ENCODE data around the gene MTG1. TPM values are rescaled to one million over a fixed set of nuclear protein-coding genes. Genes with fewer than 3 reads are reported as not detected.
"Not testable (repeated sequence)": the region's sequence is repeated elsewhere in the genome, so short reads cannot be mapped to it uniquely, and the experiment has no call there.

MTG1 gene
- total RNA-seq, 1 experiment from 2014 or later = 26.9 TPM

- not testable (repeated sequence) for H3K27ac ChIP-seq (ENCODE audit: low read length); H3K27me3 ChIP-seq (ENCODE audit: low read length); H3K36me3 ChIP-seq (ENCODE audit: insufficient read depth, low read length); H3K79me2 ChIP-seq (ENCODE audit: low read length); H3K9me3 ChIP-seq (ENCODE audit: low read length); H3K9me2 ChIP-seq (replicated peaks; ENCODE audit: insufficient read depth, low read length); H3K4me2 ChIP-seq (ENCODE audit: low read depth, low read length, poor library complexity, severe bottlenecking); H4K20me1 ChIP-seq (ENCODE audit: insufficient read depth, low read depth, low read length); H3K4me1 ChIP-seq (ENCODE audit: low read length); H3K9ac ChIP-seq (ENCODE audit: low read length); H2AFZ ChIP-seq (ENCODE audit: low read length); DNase-seq; H3K4me3 ChIP-seq (ENCODE audit: low read length)
Observed at GRCh38 chr10:133431888-133432613, 38.1 kb downstream of the MTG1 start.

DNA sequence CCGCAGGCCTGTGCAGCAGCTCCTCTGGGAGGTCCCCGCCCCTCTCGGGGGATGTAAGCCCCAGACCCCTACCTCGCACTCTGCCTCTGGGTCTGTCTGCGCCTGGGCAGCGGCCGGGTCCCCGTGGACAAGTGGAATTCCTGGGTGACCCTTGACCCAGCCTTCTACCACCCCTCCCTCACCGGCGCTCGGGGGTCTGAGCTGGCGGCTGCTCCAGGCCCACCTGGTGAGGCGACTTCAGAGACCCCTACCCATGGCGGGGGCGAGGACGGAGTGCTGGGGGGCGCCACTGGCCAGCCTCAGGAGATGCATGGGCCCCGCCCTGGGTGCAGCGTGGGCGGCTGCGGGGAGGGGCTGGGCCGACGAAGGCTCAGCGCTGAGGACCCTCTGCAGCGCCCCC lies 38.8 kb downstream of the MTG1 start:
- H3K9ac ChIP-seq (ENCODE audit: low read length); H3K9me3 ChIP-seq (ENCODE audit: low read length); H3K36me3 ChIP-seq (ENCODE audit: insufficient read depth, low read length); H3K9me2 ChIP-seq (replicated peaks; ENCODE audit: insufficient read depth, low read length); H3K79me2 ChIP-seq (ENCODE audit: low read length); H3K27me3 ChIP-seq (ENCODE audit: low read length); DNase-seq; H3K4me1 ChIP-seq (ENCODE audit: low read length); H2AFZ ChIP-seq (ENCODE audit: low read length); H3K4me3 ChIP-seq (ENCODE audit: low read length); H3K27ac ChIP-seq (ENCODE audit: low read length); H4K20me1 ChIP-seq (ENCODE audit: insufficient read depth, low read depth, low read length); H3K4me2 ChIP-seq (ENCODE audit: low read depth, low read length, poor library complexity, severe bottlenecking): not testable (repeated sequence)

DNA sequence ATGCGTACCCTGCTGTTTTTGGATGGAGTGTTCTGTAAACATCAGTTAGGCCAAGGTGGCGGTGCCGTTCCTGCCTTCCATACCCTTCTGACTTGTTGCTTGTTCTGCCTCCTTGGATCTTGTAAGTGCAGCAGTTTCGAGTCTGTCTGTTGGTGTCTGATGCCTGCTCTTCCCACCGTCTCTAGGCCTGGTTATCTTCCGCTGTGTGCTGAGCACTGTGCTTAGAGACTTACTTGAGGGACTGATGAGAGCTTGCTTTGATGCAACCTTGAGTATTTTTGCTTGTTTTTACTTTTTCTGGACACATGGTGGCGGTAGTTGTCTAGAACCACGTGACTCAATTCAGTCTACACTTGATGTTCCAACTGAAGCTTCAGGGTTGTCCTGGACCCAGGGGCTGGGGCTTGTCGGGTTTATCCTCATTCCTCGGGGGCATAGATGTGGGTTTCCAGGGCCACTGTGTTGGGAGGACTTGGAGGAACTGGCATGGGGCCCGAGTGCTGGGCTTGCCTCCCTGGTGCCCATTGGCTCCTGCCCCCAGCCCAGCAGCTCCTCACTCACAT lies 44.8 kb downstream of the MTG1 start:
- no peak overlapping the region for H3K4me2 ChIP-seq (ENCODE audit: low read depth, low read length, poor library complexity, severe bottlenecking)
- H3K4me1 ChIP-seq (ENCODE audit: low read length) = no peaks in the 10 kb centered on the region
- no peak overlapping the region for H3K9ac ChIP-seq (ENCODE audit: low read length)
- H2AFZ ChIP-seq (ENCODE audit: low read length) = no peak overlapping the region
- no peak overlapping the region for H3K27ac ChIP-seq (ENCODE audit: low read length)
- no peaks in the 10 kb centered on the region for H3K79me2 ChIP-seq (ENCODE audit: low read length)
- H3K27me3 ChIP-seq (ENCODE audit: low read length) = no peaks in the 10 kb centered on the region
- no peaks in the 10 kb centered on the region for H3K9me2 ChIP-seq (replicated peaks; ENCODE audit: insufficient read depth, low read length)
- no peak overlapping the region for H3K4me3 ChIP-seq (ENCODE audit: low read length)
- H3K9me3 ChIP-seq (ENCODE audit: low read length) = peaks cover 5% of the 10 kb centered on the region; the same call in 1 of the 2 replicates
- H4K20me1 ChIP-seq (ENCODE audit: insufficient read depth, low read depth, low read length) = no peaks in the 10 kb centered on the region
- DNase-seq = peak; percentile 88
- no peaks in the 10 kb centered on the region for H3K36me3 ChIP-seq (ENCODE audit: insufficient read depth, low read length)

DNA sequence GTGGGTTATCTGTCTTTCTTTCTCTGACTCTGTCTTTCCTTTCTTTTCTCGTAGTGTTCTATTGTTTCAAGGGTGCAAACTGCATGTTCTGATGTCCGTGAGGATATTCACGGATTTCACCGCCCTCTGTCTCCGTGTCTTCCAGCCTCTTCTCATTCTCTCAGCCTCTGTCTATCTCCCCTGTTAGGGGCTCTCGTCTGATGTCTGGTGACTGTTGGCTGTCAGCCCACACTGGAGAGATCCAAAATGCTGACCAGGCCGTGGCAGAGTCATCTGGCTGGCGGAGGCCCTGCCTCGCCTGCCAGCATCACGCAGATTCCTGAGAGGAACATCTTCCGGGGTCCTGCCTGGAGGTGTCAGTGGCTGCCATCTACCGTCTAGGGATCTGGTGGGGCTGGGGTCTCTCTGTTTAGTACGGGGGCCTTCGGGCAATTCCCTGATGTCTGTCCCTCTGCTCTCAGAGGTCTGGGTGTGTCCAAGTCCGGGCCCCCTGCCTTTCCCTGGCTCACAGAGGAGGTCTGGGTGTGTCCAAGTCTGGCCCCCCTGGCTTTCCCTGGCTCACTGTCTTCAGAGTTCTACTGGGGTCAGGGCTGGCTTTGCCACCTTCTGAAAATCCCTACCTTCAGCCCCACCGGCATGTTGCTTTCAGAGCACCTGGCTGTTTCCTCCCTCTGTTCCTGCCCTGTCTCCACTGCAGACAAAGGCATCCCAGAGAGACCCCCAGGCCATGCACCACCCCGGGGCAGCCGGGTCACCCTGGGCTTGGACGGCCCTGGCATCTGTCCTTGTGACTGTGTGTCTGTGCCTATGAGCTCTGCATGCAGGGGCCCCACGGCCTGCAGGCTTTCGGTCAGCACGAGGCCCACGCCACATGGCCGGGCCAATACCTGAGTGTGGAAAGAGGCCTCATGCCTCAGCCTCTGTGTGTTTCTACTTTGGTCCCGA lies 45.8 kb downstream of the MTG1 start:
- H3K4me3 ChIP-seq (ENCODE audit: low read length) = no peak overlapping the region
- H3K4me1 ChIP-seq (ENCODE audit: low read length) = no peaks in the 10 kb centered on the region
- H2AFZ ChIP-seq (ENCODE audit: low read length) = no peak overlapping the region
- H3K4me2 ChIP-seq (ENCODE audit: low read depth, low read length, poor library complexity, severe bottlenecking) = no peak overlapping the region
- H3K9ac ChIP-seq (ENCODE audit: low read length) = no peak overlapping the region
- no peaks in the 10 kb centered on the region for H3K27me3 ChIP-seq (ENCODE audit: low read length)
- no peaks in the 10 kb centered on the region for H3K9me2 ChIP-seq (replicated peaks; ENCODE audit: insufficient read depth, low read length)
- peaks cover 11% of the 10 kb centered on the region; the same call in 1 of the 2 replicates for H3K9me3 ChIP-seq (ENCODE audit: low read length)
- H3K27ac ChIP-seq (ENCODE audit: low read length) = no peak overlapping the region
- no peaks in the 10 kb centered on the region for H4K20me1 ChIP-seq (ENCODE audit: insufficient read depth, low read depth, low read length)
- H3K36me3 ChIP-seq (ENCODE audit: insufficient read depth, low read length) = no peaks in the 10 kb centered on the region
- H3K79me2 ChIP-seq (ENCODE audit: low read length) = no peaks in the 10 kb centered on the region
- DNase-seq = no peak

DNA sequence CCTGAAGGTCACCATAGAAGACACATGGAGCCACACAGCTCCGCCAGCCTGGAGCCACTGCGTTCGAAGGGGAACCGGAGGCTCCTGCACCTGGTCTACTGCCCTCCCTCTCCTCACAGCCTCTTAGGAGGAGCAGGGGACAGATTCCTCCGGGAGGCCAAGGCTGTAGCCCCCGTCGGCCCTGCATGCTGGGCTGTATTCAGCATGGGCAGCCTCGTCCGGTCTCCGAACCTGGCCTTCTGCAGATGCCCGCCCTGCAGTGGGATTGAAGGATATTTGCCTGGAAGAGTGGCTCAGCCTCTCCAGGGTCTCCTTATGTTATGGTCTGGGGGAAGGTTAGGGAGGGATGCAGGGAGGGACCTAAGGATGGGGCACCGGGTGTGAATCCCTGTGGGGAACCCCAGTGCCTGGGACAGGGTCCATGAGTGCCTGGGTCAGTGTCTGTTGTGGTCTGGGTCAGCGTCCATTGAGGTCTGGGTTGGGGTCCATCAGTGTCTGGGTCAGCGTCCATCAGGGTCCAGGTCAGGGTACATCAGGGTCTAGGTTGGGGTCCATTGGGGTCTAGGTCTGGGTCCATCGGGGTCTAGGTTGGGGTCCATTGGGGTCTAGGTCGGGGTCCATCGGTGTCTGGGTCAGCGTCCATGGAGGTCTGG lies 46.8 kb downstream of the MTG1 start:
- Histone ChIP-seq H3K9me2 (replicated peaks; ENCODE audit: insufficient read depth, low read length) (no peaks in the 10 kb centered on the region), H2AFZ (ENCODE audit: low read length) (no peak overlapping the region), H3K27me3 (ENCODE audit: low read length) (no peaks in the 10 kb centered on the region), H3K9me3 (ENCODE audit: low read length) (peaks cover 20% of the 10 kb centered on the region; the same call in 1 of the 2 replicates), H3K9ac (ENCODE audit: low read length) (no peak overlapping the region), H3K4me2 (ENCODE audit: low read depth, low read length, poor library complexity, severe bottlenecking) (no peak overlapping the region), H4K20me1 (ENCODE audit: insufficient read depth, low read depth, low read length) (no peaks in the 10 kb centered on the region), H3K4me1 (ENCODE audit: low read length) (no peaks in the 10 kb centered on the region), H3K36me3 (ENCODE audit: insufficient read depth, low read length) (no peaks in the 10 kb centered on the region), H3K27ac (ENCODE audit: low read length) (no peak overlapping the region), H3K4me3 (ENCODE audit: low read length) (no peak overlapping the region), H3K79me2 (ENCODE audit: low read length) (no peaks in the 10 kb centered on the region)
- DNase-seq = no peak

- H3K4me1 ChIP-seq (ENCODE audit: low read length); H3K79me2 ChIP-seq (ENCODE audit: low read length); H3K4me3 ChIP-seq (ENCODE audit: low read length); H2AFZ ChIP-seq (ENCODE audit: low read length); H3K27me3 ChIP-seq (ENCODE audit: low read length); H3K36me3 ChIP-seq (ENCODE audit: insufficient read depth, low read length); H4K20me1 ChIP-seq (ENCODE audit: insufficient read depth, low read depth, low read length); H3K27ac ChIP-seq (ENCODE audit: low read length); DNase-seq; H3K4me2 ChIP-seq (ENCODE audit: low read depth, low read length, poor library complexity, severe bottlenecking); H3K9me2 ChIP-seq (replicated peaks; ENCODE audit: insufficient read depth, low read length); H3K9ac ChIP-seq (ENCODE audit: low read length): not testable (repeated sequence)
- H3K9me3 ChIP-seq (ENCODE audit: low read length) = peaks cover 20% of the 10 kb centered on the region; the same call in 1 of the 2 replicates
Observed at GRCh38 chr10:133441356-133441755, 47.4 kb downstream of the MTG1 start.

GRCh38 chr10:133441780-133442179 lies 47.8 kb downstream of the MTG1 start:
- H3K4me1 ChIP-seq (ENCODE audit: low read length) = no peaks in the 10 kb centered on the region
- no peaks in the 10 kb centered on the region for H3K27me3 ChIP-seq (ENCODE audit: low read length)
- no peak overlapping the region for H3K4me2 ChIP-seq (ENCODE audit: low read depth, low read length, poor library complexity, severe bottlenecking)
- H4K20me1 ChIP-seq (ENCODE audit: insufficient read depth, low read depth, low read length) = no peaks in the 10 kb centered on the region
- H3K9ac ChIP-seq (ENCODE audit: low read length) = no peak overlapping the region
- H3K9me2 ChIP-seq (replicated peaks; ENCODE audit: insufficient read depth, low read length) = no peaks in the 10 kb centered on the region
- H3K36me3 ChIP-seq (ENCODE audit: insufficient read depth, low read length) = no peaks in the 10 kb centered on the region
- H3K27ac ChIP-seq (ENCODE audit: low read length) = no peak overlapping the region
- DNase-seq = no peak
- H3K4me3 ChIP-seq (ENCODE audit: low read length) = no peak overlapping the region
- peaks cover 24% of the 10 kb centered on the region for H3K9me3 ChIP-seq (ENCODE audit: low read length)
- no peaks in the 10 kb centered on the region for H3K79me2 ChIP-seq (ENCODE audit: low read length)
- no peak overlapping the region for H2AFZ ChIP-seq (ENCODE audit: low read length)

Measured in Karpas-422 (cell line).